Measurements from ENCODE around the gene OR52K2.
"Not testable (repeated sequence)": the region's sequence is repeated elsewhere in the genome, so short reads cannot be mapped to it uniquely, and the experiment has no call there.

OR52K2 gene

DNA sequence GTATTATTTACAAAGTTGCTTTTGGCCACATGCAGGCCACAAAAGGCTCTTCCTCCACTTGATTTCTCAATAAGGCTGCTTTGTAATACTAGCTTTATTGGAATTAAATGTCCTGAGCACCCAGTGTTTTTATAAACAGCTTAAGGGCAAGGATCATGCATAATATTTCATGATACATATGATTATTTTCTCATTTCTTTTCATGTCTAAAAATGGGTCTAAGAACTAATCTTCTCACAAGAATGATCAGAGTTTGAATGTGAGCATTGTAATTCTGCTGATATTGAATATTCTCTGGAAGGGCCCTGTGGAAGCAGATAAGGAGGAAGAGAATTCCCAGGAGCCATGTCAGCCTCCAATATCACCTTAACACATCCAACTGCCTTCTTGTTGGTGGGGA is at the start of gene OR52K2:
OR52K2 (plus strand) TSS at position 301 of the 400 bp plus-strand sequence; CDS start at position 346, 45 bp downstream.
- no peak for DNase-seq (ENCODE audit: low spot score)

DNA sequence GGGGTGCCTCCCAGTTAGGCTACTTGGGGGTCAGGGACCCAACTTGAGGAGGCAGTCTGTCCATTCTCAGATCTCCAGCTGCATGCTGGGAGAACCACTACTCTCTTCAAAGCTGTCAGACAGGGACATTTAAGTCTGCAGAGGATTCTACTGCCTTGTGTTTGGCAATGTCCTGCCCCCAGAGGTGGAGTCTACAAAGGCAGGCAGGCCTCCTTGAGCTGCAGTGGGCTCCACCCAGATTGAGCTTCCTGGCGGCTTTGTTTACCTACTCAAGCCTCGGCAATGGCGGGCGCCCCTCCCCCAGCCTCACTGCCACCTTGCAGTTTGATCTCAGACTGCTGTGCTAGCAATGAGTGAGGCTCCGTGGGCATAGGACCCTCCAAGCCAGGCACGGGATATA is 42.9 kb upstream of the OR52K2 start:
- not testable (repeated sequence) for DNase-seq (ENCODE audit: low spot score)

DNA sequence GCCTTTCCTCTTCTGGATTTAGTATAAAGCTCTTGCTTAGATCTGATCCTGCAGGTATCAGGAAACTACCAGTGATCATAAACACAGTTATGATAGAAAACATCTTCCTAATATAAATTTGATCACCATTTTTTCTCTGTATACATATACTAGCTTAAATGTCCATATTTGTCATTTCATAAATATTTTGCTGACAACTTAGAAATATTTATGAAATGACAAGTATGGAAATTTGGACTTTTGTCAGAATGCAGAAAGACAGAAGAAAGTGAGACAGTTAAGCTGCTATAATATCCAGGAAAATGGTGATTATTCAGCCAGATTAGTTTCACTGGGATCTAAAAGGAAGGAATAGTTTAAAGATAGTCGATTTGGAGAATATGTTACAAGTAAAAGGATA is 32.8 kb upstream of the OR52K2 start:
- no peak for DNase-seq (ENCODE audit: low spot score)

DNA sequence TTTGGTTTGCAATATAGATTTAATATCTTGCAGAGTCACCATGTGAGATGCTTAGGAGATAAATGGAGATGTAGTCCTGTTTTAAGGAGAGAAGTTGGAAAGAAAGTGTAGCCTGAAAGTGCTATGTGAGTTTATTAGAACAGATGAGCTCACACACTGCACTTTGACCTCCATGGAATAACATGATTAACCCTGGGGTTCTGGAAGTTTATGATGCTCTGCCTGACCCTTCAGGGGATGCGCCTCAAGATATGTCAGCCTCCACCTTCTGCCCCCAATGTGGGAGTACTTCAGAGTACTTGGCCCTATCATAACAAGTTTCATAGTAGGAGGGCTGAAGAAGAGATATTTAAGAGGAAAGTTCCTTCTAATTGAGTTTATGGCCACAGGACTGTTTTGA is 32.3 kb upstream of the OR52K2 start:
- DNase-seq (ENCODE audit: low spot score): no peak

DNA sequence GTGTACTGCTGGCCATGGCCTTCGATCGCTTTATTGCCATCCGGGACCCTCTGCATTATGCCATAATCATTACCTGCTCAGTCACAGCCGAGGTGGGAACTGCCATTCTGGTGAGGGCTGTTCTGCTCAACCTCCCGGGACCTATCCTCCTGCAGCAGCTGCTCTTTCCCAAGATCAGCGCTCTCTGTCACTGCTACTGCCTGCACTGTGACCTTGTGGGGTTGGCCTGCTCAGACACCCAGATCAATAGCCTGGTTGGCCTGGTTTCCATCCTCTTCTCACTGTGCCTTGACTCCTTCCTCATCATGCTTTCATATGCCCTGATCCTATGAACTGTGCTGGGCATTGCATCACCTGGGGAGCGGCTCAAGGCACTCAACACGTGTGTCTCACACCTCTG is 30.7 kb upstream of the OR52K2 start:
- DNase-seq (ENCODE audit: low spot score): no peak

DNA sequence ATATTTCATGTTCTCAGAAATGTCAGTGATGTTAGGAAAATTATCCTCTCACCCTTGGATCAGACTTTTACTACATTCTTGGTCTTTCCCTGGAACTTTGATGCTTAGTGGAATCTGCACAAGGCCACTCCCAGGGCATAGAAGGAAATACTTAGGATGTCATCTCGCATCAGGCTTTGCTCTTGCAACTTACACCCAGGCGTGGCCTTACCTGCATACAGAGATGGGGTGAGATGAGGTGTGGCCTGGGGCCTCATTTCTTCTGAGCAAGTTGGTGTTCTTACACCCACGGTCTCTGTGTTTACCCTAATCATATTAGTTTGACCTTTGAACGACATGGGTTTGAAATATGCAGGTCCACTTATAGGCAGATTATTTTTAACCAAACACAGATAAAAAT is 19.0 kb upstream of the OR52K2 start:
- no peak for DNase-seq (ENCODE audit: low spot score)

DNA sequence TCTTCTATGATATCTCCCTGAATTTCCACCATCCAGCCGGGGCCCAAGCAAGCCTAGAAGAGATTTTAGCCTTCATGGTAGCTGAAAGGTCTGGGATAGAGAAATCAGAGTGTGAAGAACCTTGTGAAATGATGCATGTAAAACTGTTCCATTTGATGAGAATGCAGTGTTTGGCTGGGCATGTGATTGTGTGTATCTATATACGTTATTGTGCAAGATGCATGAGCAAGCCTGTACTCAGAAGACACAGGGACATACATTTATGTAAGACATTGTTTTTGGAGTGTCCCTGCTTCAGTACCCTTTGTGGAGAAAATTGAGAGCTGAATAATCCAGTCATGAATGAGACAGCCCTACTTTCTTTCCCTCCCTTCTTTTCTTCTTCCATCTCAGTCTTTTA is 15.2 kb upstream of the OR52K2 start:
- DNase-seq (ENCODE audit: low spot score): no peak

DNA sequence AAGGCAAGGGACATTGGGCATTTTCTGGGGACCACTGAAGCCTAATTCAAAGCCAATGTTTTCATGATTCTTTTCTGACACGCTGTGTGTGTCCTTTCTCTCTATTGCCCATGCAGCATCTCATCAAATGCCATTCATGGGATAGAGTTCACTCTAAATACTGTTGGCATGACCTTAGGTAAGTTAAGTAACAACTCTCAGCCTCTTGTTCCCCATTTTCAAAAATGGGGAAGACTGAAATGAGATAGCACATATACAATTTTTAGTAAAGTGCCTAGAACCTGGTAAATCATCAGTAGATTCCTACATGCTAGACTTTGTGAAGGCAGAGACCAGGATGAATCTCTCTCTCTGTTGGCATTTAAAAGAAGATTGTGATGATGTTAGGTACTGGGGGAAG is 12.7 kb upstream of the OR52K2 start:
- DNase-seq (ENCODE audit: low spot score): no peak

DNA sequence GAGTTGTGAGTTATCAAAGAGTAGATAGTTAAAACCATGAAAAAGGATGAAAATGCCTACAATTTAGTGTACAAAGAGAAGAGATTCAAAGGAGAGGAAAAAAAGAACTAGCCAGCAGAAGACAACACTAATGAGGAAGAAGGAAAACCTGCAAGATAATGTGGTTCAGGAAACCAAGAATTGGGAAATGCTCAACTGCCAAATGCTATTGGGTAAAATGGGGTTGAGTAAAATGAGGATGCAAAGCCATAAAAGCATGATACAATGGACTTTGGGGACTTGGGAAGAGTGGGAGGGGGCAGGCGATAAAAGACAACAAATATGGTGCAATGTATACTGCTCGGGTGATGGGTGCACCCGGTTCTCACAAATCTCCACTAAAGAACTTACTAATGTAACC is 7.6 kb upstream of the OR52K2 start:
- DNase-seq (ENCODE audit: low spot score): no peak

DNA sequence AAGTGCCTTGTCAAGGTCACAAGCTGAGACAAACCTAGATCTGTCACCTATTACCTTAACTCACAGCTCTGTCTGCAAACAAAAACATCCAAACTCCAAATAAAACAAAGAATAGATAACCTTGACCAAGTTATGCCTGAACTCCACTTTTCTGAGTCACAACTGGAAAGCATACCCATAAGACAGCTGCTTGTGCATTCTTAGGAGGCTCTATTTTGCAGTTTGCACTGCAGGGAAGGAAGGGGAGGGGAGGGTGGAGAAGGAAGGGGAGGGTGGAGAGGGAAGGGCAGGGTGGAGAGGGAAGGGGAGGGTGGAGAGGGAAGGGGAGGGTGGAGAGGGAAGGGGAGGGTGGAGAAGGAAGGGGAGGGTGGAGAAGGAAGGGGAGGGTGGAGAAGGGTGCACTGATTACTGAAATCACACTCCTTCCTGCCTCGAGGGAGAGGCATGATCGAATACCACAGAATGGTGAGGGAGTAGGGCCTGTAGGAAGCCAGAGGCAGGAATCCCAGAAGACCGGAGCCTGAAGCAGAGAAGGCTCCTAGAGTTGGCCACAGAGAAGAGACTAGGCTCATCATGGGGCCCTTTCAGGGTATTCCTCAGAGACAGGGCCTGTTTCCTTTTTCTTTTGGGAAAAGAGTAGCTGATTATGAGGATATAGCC is 5.7 kb upstream of the OR52K2 start:
- no peak for DNase-seq (ENCODE audit: low spot score)

DNA sequence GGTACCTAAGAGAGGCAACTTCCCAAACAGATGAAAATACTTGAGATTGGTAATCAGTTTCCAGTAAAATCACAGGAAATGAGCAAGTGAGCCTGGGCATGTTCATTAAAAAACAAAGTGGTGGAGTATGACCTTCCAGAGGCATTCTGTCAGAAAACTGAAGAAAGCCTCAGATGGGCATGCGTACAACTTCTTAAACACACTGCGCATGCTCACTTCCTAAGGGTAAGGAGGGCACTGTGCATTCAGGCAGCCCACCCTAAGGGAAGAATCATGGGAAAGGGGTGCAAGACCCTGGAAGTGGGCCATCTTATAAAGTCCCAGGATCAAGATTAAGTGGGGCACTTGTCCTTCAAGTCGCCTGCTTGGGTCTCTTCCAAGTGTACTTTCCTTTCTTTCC is 4.0 kb downstream of the OR52K2 start:
- no peak for DNase-seq (ENCODE audit: low spot score)

DNA sequence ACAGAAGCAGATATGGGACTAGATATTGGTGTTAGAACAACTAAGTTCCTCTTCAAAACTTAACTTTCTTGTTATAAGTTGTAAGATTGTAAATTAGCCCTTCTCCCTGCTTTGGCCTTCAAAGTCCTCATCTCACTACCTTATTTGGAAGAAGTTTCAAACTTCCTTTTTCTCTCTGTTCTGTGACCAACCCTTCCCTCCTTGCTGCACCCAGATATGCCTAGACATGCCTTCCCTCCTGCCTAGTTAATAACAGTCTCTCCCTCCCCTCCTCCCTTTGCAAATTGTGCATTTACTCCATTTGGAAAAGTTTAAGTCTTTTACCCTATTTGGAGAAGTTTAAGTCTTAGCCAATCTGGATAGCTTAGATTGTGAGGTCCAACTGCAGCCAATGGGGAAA is 4.9 kb downstream of the OR52K2 start:
- no peak for DNase-seq (ENCODE audit: low spot score)

DNA sequence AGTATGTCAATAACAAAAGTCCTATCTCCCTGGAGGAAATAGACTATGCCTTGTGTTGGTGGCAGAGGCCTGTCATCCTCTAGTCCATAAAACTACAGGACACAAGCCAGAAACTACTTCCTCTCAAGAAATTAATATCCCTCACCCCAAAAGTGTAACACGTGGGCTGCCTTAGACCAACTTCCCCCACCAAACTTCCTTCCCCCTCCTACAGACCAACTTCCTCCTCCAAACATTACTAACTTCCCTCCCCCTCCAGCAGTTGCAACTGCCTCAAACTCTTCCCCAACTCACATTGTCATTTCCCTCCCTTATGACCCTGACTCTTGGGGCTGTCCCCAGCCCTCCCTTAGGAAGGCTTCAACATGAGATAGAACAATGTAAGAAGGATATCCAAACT is 6.3 kb downstream of the OR52K2 start:
- no peak for DNase-seq (ENCODE audit: low spot score)

DNA sequence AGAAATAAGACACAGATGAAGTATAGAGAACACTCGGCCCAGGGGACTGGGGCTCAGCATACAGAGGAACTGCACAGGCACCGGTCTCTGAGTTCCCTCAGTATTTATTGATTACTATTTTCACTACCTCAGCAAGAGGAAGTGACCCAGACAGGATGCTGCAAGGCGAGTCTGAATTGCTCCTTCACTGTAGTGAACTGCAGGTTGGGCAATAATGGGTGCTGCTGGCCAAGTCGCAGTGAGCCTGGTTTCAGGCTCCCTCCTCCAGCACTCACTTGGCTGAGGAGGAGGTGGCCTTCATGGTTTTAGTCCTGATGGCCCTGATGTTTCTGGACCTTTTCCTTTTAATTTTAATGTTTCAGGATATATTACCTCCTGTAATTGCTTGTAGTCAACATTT is 10.4 kb downstream of the OR52K2 start:
- DNase-seq (ENCODE audit: low spot score): no peak

DNA sequence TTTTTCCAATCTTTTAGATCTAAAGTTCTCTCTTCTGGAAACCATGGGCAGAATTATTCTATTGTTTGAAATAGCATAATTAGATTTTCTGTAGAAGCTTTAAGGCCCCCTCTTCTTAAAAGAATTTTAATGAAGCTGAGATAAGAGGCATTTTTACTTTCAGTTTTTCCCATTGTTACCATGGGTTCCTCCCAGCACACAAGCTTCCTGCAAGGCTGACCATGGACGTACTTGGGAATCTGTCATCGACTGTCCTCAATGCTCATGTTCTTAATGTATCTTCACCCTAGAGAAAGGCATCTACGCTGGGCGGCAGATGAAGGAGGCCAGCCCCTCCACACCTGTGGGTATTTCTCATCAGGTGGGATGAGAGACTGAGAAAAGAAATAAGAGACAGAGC is 11.1 kb downstream of the OR52K2 start:
- DNase-seq (ENCODE audit: low spot score): no peak

DNA sequence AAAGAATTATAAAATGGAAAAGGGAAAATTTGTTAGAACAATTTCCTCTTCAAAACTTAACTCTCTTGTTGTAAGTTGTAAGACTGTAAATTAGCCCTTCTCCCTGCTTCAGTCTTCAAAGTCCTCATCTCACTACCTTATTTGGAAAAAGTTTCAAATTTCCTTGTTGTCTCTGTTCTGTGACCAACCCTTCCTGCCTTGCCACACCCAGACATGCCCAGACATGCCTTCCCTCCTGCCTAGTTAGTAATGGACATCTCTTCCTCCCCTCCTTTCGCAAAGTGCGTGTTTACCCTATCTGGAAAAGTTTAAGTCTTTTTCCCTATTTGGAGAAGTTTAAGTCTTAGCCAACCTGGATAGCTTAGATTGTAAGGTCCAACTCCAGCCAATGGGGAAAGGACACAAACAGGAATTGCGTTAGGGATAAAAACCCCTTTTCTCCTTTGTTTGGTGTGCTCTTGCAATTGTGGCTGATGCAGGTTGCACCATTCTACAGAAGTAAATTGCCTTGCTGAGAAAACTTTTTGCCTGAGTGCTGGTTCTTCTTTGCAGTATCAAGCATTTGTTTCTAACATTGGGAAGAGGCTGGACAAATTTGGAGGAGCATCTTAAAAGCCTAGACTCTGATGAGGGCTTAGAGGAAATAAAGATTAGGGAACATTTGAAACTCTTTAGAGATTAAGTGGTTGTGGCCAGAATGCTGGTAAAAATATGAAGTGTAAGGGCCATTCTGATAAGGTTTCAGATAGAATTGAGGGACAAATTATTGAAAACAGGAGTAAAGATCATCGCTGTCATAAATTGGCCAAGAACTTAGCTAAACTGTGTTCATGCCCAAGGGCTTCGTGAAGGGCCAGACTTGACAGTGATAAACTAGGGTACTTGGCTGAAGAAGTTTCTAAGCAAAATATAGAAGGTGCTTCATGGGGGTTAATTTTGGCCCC is 15.4 kb downstream of the OR52K2 start:
- DNase-seq (ENCODE audit: low spot score): no peak

DNA sequence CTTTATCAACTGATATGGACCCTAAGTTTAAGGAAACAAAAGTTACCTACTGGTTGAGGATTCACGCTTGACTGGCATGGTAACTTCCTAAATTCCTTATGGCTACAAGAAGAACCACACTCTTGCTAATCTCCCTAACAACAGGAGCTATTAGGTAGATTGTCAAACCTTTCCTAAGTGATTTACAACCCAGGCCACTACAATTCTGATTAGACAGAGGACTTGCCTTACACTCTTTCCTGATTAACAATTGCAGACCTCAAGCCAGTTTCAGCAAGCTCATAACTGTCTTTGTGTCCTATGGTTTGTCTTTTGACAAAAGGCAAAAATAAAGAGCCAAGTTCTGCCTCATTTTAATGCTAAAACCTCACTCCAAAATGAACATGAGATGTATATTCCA is 16.3 kb downstream of the OR52K2 start:
- DNase-seq (ENCODE audit: low spot score): no peak

DNA sequence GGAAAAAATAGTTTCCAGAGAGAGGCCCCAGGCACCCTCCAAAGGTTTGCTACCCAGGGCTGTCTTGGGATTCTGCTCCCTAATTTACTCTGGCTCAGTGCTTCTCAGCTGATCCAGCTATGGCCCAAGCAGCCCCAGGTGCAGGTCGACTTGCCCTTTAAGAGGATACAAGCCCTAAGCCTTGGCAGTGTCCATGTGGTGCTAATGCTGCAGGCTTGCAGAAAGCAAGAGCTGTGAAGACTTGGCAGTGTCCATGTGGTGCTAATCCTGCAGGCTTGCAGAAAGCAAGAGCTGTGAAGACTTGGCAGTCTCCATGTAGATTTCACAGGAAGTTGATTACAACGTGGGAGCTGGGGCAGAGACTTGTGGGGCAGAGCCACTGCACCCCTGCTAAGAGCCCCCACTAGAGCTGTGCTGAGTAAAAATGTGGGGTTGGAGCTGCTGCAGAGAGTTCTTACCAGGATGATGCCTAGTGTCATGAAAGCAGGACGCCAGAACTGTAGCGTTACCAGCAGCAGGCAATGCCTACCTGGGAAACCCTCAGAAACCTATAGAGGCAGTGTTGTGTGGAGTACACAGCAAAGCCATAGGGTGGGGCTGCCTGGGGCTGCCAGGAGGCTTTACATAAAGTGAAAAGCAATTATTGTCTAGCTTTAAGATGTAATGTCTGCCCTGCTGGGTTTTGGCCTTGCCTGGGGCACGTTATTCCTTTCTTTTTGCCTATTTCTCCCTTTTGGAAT is 17.2 kb downstream of the OR52K2 start:
- DNase-seq (ENCODE audit: low spot score): no peak

DNA sequence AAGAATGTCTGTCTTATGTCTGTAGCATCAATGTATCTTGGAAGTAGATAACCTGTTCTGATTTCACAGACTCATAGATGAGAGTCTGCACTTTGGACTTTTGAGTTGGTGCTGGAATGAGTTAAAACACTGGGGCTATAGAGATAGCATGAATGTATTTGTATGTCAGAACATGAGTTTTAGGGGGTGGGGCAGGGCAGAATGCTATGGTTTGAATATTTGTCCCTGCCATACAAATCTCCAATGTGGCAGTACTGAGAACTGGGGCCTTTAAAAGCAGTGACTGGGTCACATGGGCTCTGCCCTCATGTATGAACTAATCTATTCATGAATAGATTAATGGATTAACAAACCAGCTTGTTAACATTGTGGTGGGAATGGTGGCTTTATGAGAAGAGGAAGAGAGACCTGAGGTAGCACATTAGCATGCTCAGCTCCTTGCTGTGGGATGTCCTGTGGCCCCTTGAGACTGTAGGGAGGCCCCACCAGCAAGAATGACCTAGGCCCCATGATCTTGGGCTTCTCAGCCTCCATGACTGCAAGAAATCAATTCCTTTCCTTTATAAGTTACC is 17.9 kb downstream of the OR52K2 start:
- no peak for DNase-seq (ENCODE audit: low spot score)

DNA sequence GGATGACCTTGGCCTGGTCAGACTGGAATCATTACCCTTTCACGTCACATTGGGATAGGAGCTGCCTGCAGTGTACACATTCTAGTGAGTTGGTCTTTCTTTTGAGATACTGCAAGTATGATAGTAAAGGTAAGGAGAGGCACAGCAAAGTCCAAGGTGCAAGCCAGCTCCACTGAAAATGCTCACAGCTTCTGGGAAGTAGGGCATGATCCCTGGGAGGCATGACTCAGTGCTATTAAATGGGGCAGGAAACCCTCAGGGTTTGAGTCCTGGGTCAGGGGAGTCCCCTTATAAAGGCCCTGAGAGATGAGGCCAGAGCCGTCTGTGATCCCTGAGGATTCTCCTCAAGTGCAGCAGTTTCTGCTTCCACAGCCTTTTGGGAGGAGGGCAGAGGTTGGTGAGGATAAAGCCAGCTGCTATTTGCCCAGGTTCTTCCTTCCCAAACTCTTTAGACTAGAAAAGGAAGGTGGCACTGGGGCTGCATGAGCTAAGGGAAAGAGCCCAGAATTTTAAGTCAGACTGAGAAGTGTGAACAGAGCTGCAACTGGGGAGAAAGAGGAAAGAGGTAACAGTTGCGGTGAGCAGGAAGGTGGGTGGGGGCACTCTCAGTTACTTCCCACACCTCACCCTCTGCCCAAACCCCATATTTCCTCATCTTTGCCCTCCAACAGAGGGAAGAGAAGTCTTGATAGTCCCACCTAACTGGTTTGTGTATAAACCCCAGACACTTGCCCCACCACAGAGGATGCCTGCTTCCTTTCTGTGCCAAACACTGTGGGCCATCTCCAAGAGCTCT is 18.9 kb downstream of the OR52K2 start:
- no peak for DNase-seq (ENCODE audit: low spot score)

DNA sequence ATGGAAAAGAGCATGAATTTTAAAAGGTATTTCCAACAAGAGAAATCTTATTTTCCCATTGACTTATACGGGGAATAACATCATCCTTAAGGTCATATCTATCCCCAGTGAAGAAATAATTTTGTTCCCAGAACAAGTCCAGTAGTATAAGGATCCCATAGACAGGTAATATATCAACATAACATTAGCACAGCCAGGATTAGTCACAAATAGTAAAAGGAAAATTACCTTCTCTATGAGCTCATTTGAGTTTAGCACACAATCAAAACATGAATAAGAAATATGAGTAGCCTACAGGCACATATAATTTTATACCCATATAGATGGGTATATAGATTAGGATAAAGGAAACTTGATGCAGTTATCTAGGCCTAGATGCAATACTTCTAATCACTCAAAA is 30.5 kb downstream of the OR52K2 start:
- DNase-seq (ENCODE audit: low spot score): no peak
